ENCODE data around the gene PKIG. TPM values are rescaled to one million over a fixed set of nuclear protein-coding genes. Genes with fewer than 3 reads are reported as not detected.

The PKIG gene
- total and polyA plus RNA-seq, 11 donors, result 155 to 286 (median 200) TPM

- no peak for TF ChIP-seq POLR2A (IDR thresholded peaks at IDR 0.05)
- TF ChIP-seq CTCF (IDR thresholded peaks at IDR 0.05), result no peak
- H3K27ac ChIP-seq, result no peak overlapping the region
- 93 to 97% (median 94%) methylated on average over 6 to 9 of the region's 9 CpGs for WGBS, 4 donors
- H3K4me3 ChIP-seq, result no peak overlapping the region
- H3K27me3 ChIP-seq, result no peaks in the 10 kb centered on the region
- peaks cover 0 to 27% (median 13%) of the 10 kb centered on the region in 12 donors for H3K4me1 ChIP-seq
- ATAC-seq (no peak), DNase-seq (no peak)
- no peaks in the 10 kb centered on the region for H3K9me3 ChIP-seq
- intact Hi-C loops (cut with DNase I), result no loop called here
- H3K36me3 ChIP-seq, result peaks cover 0 to 50% (median 13%) of the 10 kb centered on the region in 9 donors
Observed at GRCh38 chr20:44629017-44629385, 46.6 kb downstream of the PKIG start.

GRCh38 chr20:44629542-44629941 is 47.2 kb downstream of the PKIG start:
- H3K27me3 ChIP-seq, result no peaks in the 10 kb centered on the region
- peak in 1 of 4 donors; percentile 14 for ATAC-seq
- no peak for TF ChIP-seq POLR2A (IDR thresholded peaks at IDR 0.05)
- TF ChIP-seq CTCF (IDR thresholded peaks at IDR 0.05), result no peak
- H3K4me3 ChIP-seq, result no peak overlapping the region
- H3K27ac ChIP-seq, result no peak overlapping the region
- peaks cover 0 to 50% (median 16%) of the 10 kb centered on the region in 9 donors for H3K36me3 ChIP-seq
- WGBS, 4 donors, result 62 to 77% (median 71%) methylated on average over 10 of the region's 10 CpGs
- no peaks in the 10 kb centered on the region for H3K9me3 ChIP-seq
- intact Hi-C loops (cut with DNase I), result no loop called here
- no peak for DNase-seq
- H3K4me1 ChIP-seq, result peaks cover 0 to 31% (median 16%) of the 10 kb centered on the region in 12 donors

- H3K27me3 ChIP-seq, result no peaks in the 10 kb centered on the region
- peaks cover 0 to 33% (median 17%) of the 10 kb centered on the region in 12 donors for H3K4me1 ChIP-seq
- H3K9me3 ChIP-seq, result no peaks in the 10 kb centered on the region
- TF ChIP-seq CTCF (IDR thresholded peaks at IDR 0.05) (no peak), POLR2A (IDR thresholded peaks at IDR 0.05) (no peak)
- DNase-seq (no peak), ATAC-seq (no peak)
- WGBS, 4 donors, result 95 to 97% (median 96%) methylated on average over 5 of the region's 5 CpGs
- no peak overlapping the region for H3K4me3 ChIP-seq
- intact Hi-C loops (cut with DNase I), result no loop called here
- no peak overlapping the region for H3K27ac ChIP-seq
- peaks cover 0 to 50% (median 14%) of the 10 kb centered on the region in 9 donors for H3K36me3 ChIP-seq
Observed at GRCh38 chr20:44630297-44630696, 47.9 kb downstream of the PKIG start.

GRCh38 chr20:44632103-44632752 is 49.8 kb downstream of the PKIG start:
- TF ChIP-seq CTCF (IDR thresholded peaks at IDR 0.05), result no peak
- TF ChIP-seq POLR2A (IDR thresholded peaks at IDR 0.05), result no peak
- no peak for ATAC-seq
- peaks cover 0 to 41% (median 17%) of the 10 kb centered on the region in 9 donors for H3K36me3 ChIP-seq
- intact Hi-C loops (cut with DNase I), result no loop called here
- 50 to 62% (median 54%) methylated on average over 8 of the region's 8 CpGs for WGBS, 4 donors
- H3K4me1 ChIP-seq, result peaks cover 0 to 52% (median 23%) of the 10 kb centered on the region in 12 donors
- no peak for DNase-seq
- no peaks in the 10 kb centered on the region for H3K9me3 ChIP-seq
- H3K27ac ChIP-seq, result peak overlapping the region in 3 of 12 donors; percentile 4 to 20 (median 14)
- H3K27me3 ChIP-seq, result no peaks in the 10 kb centered on the region
- H3K4me3 ChIP-seq, result no peak overlapping the region

Data from heart left ventricle (tissue), 16 donors.